ENCODE measurements around the gene FAM83C.

GRCh38 chr20:35314816-35315631 lies 22.8 kb upstream of the FAM83C start:
- TF ChIP-seq CTCF (IDR thresholded peaks at IDR 0.05): no peak
- no peak for TF ChIP-seq AFF4 (CRISPR knock-in tag; IDR thresholded peaks at IDR 0.05; ENCODE audit: borderline replicate concordance)
- TF ChIP-seq ATF2 (CRISPR knock-in tag; IDR thresholded peaks at IDR 0.05; ENCODE audit: borderline replicate concordance, low read depth): no peak
- TF ChIP-seq USF1 (CRISPR knock-in tag; IDR thresholded peaks at IDR 0.05): no peak
- no peak for TF ChIP-seq ZNF121 (CRISPR knock-in tag; IDR thresholded peaks at IDR 0.05)
- no peak for TF ChIP-seq E2F5 (CRISPR knock-in tag; IDR thresholded peaks at IDR 0.05)
- no peak for TF ChIP-seq TEAD1 (CRISPR knock-in tag; IDR thresholded peaks at IDR 0.05)
